Measurements from ENCODE around the gene B4GALT3. TPM values are rescaled to one million over a fixed set of nuclear protein-coding genes. Genes with fewer than 3 reads are reported as not detected.

B4GALT3 gene
- total RNA-seq, 1 donor from 2014 or later = 15.6 TPM

DNA sequence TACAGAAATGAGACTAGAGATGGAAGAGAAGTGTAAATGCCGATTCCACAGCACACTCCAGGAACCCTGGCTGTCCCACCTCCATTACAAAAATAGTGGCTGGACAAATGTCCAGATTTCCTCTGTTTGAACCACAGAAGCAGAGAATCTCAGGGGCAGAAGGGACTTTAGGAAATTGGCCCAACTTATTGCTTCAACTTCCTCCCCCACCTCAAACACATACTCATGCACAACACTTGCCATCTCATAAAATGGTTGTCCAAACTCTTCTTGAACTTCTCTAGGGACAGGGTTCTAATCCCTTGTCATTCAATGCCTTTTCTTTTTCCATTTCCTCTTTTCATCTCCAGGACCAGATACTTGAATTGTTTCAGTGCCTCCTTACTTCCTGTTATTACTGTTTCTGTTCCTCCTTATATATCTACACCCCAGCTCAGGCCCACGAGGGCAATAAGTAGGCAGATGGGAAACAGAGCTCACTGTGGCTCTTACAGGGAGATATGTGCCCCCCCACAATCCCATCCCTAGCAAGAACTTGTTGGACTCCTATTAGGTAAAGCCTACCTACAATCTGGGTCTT lies 8.5 kb upstream of the B4GALT3 start:
- no peak for DNase-seq

DNA sequence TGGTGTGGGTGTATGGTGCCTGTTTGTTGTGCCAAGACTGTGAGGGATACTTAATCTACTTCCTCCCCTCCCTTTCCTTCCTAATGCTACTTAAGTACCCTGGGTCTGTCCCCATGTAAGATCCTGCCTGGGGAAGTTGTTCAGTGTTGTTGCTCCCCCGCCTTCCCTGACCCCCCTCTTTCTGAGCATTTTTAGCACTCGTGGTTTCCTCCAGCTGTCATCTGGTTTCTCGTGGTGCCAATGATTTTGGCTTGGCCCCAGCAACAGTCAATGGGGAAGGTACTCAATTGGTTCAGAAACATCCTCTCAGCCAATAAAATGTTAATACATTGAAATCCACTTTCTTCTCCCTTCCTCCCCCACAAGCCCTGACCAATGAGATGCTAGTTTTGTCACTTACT lies 8.0 kb upstream of the B4GALT3 start:
- DNase-seq = peak; percentile 93

DNA sequence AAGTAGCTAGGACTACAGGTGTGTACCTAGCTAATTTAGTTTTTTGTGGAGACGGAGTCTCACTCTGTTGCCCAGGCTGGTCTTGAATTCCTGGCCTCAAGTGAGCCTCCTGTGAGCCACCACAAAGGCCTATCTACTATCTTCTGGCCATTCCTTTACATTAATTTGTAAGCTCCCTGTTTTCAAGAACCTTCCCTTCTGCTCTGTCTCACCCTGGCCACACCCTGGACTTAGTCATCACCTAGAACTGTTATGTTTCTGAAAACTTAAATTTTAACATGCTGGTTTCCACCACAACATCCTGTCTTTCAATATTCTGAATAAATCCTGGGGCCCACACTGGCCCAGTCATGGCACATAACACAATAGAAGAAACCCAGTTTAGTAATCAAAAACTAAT lies 4.9 kb upstream of the B4GALT3 start:
- DNase-seq = no peak

DNA sequence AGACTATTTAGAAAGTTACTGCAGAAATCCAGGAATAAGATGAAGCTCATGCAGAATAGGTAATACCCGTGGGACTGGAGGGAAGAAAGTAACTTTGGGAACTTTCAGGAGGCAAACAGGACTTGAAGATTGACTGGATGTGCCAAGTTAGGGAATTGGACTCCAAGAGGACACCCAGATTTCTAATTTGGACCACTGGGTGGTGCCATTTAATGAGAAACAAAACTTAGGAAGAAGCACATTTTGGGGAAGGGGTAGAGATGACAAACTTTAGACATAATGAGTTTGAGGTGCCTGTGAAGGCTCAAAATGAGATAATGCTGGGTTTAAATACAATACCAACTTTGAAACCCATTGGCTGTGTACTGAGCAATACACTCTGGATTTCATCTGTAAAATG lies 3.3 kb upstream of the B4GALT3 start:
- no peak for DNase-seq

DNA sequence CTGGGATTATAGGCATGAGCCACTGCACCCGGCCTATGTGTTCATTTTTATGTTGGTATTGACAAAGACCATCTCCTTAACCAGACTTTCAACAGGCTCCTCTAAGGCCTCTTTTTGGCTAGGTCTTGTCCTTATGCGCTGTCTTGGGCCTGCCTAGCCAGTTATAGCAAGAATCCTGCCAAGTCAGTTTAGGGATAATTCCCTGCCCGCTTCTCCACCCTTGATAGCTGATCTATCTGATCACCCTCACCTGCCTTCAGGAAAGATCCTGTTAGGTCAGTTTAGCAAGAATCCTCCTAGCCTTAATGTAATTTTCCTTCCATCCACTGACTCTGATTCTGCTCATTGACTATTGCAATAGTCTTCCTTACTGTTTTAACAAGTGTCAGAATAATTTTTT lies 2.4 kb upstream of the B4GALT3 start:
- DNase-seq = no peak

DNA sequence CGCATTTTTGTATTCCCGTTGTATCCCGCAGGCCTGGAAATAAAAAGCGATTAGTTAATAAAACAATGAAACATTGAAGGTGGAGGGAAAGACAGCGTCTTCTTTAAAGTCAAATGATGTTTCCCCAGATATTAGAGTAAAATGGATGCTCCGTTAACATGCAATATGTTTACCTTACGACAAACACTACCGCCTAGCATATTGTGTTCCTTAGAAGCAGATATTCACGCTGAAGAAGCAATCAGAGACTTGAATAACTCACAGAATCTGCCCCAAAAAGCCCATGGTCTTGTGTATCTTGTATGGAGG lies 583 bp upstream of the B4GALT3 start:
- DNase-seq = no peak

DNA sequence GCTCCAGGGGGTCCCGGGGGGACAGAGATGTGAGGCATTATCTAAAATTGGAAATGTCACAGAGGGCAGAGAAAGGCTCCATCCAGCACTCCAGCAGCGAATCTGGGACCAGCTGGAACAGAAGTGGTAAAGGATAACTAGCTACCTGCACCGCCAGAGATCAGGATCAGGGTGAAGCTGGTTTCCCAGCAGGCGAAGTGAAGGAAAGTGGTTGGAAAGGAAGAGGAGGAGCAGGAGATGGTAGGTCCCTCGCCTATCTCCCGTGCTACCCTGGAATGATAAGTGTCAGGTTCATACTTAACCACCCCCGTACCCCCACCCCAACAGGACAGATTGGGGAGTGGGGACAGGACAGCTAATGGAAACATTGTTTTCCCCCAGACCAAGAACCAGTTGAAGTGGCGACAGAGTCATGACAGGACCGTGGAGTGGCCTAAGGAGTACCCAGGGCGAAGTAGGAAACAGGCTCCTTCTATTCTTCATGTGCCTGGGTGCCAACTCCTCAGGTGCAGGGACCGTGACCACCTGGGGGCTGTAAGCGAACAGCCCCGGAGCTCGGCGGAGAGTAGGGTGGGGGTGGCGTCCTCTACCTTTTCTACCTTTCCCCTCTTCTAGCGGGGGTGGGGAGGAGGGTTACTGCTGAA lies 717 bp downstream of the B4GALT3 start:
- no peak for DNase-seq

DNA sequence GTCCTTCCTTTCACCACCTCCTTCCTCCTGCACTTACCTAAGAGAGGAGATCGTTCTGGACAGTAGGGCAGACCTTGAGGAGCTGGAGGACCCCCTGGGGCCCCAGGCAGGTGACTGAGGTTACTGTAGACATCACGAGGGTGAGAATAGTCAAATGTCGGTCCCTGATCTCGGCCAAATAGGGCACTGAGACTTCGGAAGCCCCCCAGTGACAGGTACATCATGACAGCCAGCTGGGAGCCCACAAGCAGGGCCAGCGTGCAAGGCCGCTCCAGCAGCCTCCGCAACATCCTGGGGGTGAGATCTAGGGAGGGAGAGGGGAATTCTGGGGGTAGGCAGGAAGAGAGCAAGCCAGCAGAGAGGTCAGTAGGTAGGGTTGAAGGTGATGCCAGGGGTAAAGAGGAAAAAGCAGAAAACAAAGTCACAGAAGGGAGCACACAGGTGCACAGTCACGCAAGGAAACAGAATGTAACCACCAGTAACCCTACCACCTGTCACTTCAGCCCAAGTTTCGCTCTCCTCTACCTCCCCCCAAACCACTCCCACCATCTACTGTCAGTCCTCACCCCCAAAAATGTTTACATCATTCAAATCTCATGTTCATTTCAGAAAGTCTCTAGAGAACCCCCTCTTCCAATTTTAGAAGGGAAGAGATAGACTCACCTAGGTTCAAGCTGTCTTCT lies 1.4 kb downstream of the B4GALT3 start:
- DNase-seq = no peak

DNA sequence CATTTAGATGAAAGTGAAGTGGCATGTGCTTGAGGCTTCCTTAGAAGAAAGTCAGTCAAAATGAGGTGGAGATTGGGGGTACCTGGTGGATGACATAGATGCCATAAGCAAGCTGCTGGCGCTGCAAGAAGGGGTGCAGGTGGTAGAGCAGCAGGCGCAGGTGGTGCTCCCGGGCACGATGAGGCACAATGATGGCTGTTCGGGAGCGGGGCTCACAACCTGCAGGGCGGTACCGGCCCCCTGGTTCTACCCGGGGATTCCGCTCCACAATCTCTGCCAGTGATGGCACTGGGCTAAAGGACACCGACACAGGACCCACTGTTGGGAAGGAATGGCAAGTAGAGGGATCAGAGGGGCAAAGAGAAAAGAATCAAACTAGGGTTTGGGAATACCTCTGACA lies 2.4 kb downstream of the B4GALT3 start:
- DNase-seq = no peak

DNA sequence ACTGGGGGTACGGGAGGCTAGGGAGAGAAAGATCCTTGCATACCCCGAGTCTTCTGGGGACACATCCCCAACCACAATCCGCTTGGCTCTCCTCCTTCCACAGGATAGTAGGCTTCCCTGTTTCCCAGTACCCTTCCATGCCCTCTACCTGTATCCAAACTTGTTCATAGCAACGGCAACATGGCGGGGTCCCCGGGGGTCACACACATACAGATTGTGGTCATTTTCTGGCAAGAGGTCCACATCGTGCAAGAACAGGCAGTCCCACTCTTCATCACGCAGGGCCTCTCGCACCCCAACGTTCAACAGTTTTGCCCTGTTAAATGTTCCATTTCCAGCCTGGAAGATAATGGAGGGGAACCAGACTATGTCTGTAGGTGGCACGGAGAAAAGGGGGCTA lies 3.6 kb downstream of the B4GALT3 start:
- no peak for DNase-seq

DNA sequence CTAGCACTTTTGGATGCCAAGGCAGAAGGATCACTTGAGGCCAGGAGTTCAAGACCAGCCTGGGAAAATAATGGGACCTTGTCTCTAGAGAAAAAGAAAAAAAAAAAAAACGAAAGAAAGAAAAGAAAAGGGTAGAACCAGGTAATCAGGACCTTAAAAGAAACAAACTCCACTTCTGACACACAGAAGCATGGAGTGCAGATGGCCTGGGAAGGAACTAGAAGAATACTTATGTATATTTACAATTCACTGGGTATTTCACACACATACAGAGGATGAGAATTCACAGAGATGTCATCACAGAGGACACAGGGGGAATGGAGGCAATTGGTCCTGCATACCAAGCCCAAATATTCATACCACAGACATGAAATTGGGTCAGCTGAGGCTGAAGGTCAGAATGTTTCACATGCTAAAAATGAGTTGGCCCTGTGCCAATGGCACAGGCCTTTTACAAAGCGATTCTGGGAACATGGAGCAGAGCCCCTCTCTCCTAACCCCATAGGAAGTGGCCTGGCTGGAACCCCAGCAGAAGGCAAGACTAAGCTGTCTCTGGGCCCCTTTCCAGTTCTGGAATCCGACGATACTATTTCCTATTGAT lies 4.4 kb downstream of the B4GALT3 start:
- DNase-seq = peak; percentile 48

DNA sequence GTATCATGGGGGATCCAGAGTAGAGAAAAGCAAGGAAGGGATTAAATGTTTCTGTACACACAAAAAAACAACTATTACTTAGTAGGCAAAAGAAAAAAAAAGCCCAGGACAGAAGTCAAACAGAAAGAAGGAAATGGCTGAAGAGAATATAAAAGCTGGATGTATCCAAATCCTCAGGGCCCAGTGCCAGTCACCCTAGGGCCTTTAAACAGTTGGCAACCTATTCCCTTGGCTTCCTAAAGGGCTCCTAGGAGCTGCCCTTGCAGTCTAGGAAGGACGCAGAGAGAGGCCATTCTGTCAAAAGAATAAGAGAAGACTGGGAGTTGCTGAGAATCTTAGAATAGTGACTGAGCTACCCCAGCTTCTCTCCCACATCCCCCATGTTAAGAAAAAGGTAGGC lies 5.0 kb downstream of the B4GALT3 start:
- no peak for DNase-seq

DNA sequence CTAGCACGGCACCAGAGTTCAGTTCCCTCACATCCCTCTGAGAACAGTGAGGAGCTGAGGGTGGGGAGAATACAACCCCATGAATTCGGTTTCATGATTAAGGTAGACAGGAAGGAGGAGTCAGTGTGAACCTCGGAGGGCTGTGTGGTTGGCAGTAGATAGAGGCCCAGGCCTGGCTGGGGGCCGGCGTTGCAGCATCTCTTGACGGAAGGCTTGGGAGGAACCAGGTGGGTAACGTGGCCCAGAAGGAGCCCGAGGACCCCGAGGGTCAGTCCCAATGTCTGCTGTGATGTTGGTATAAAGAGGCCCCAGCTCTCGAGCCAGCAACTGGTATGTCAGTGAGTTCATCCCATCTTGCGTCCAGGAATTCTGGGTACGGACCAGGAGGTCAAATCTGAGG lies 5.6 kb downstream of the B4GALT3 start:
- DNase-seq = no peak

DNA sequence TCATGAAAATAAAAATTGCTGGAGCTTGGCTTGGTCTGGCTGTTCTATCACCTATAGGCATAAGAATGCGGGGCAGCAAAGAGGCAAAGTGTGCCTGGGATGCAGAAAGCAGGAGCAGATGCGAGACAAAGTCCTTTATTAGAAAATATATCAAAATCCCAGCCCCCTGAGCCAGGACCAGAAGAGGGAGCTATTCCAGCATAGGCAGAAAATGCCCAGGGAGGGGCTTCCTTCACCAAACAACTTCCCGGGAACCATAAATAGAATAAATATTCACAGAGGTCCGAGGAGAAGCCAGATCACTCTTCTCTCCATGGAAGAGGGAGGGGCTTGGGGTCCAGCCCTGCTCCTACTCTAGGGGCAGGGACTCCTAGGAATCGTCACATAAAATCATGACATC lies 6.1 kb downstream of the B4GALT3 start:
- DNase-seq = no peak

DNA sequence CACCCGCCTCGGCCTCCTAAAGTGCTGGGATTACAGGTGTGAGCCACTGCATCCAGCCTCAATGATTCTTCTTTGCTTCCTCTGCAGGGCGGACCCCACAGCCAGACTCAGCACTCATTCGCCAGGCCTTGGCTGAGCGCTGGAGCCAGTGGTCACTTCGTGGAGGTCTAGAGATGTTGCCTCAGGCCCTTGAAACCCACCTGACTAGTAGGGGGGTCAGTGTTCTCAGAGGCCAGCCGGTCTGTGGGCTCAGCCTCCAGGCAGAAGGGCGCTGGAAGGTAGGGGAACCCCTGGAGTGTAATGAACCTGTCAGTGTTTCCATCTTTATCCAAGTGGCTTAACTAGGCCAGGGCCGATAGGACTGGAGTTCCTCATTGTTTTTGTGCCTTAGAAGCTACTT lies 8.4 kb downstream of the B4GALT3 start:
- no peak for DNase-seq

DNA sequence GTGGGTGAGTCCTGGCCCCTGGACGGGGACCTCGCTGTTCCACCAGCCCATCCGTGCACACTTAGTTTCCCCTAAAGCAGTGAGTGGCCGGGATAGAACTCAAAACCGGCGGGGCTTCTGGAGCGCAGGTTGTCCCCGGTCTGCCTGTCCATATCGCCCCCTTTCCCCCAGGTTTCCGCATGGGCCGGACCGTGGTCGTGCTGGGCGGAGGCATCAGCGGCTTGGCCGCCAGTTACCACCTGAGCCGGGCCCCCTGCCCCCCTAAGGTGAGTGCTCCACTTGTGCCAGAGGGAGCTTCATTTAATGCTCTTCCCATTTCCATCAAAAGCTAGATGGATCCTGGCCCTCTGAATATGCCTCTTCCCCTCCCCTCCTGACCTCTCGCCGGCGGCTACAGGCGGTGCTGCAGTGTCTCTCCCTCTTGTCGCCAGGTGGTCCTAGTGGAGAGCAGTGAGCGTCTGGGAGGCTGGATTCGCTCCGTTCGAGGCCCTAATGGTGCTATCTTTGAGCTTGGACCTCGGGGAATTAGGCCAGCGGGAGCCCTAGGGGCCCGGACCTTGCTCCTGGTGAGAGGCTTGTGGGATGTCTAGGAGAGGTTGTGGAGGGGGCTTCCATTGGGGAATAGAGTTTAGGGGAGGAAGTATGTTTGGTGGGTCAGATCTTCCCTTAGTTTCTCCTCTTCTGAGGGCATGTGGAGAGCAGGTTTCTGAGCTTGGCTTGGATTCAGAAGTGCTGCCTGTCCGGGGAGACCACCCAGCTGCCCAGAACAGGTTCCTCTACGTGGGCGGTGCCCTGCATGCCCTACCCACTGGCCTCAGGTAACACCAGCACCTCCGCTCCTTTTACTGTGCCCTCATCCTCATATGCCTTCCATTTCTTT lies 10.4 kb downstream of the B4GALT3 start:
- DNase-seq = no peak

DNA sequence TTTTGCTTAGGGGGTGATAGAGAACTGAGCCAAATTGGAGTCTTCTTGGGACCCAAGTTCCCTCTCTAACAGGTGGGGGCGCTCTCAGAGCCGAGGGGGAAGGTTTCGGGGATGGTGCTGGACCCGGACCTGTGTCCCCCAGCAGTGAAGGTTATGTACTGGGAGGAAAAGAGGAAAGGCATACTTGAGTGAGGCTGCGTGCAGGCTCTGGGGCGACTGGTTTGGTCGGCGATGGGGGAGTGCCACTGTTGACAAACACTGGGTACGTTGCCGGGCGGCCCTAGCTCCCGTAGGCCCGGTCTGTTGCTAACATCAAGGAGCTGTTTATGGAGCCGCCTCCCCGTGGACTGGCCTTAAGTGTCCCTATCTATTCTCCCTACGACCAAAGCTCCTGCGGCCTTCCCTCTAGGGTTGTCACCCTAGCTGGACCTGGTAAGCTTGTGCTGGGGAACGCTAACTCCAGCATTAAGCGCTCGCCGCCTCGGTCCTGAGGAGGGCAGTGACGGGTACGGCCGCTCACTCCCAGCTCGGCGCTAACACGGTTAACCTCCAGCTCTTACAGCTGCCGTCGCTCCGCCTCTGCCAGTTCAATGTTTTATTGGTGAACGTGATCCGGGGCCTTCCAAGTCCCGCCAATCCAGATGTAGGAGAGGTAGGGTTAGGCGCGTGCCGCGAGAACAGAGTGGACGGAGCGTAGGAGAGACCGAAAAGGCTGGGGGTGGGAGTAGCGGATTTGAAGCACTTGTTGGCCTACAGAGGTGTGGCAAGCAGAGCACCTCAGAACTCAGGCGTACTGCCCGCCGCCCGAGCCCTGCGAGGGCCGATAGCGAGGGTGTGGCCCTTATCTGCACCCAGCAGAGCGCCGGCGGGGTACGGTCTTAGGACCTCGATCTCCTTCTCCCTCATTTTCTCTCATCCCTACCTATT lies 11.3 kb downstream of the B4GALT3 start, which contains the start of gene PPOX:
PPOX (plus strand) TSS at position 685 of the 927 bp plus-strand sequence. CDS start 422 bp downstream, outside the sequence.
- peak; percentile 98 for DNase-seq

DNA sequence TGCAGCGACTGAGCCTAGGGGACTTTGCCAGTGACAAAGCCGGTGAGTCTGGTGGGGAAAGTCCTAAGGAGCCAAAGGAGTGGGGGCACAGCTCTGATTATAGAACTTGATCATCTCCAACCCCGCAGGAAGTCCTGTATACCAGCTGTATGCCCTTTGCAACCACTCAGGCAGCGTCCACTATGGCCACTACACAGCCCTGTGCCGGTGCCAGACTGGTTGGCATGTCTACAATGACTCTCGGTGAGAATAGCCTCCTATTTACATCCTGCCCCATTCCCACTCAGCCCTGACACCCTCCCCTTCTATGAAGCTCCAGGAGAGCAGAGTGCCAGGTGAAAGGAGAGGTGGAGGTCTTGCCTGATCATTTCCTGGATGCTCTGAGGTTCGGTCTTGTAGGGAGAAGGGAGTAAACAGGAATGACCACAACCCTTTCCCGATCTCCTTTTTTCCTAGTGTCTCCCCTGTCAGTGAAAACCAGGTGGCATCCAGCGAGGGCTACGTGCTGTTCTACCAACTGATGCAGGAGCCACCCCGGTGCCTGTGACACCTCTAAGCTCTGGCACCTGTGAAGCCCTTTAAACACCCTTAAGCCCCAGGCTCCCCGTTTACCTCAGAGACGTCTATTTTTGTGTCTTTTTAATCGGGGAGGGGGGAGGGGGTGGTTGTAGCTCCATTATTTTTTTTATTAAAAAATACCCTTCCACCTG lies 12.3 kb downstream of the B4GALT3 start:
- DNase-seq = no peak

DNA sequence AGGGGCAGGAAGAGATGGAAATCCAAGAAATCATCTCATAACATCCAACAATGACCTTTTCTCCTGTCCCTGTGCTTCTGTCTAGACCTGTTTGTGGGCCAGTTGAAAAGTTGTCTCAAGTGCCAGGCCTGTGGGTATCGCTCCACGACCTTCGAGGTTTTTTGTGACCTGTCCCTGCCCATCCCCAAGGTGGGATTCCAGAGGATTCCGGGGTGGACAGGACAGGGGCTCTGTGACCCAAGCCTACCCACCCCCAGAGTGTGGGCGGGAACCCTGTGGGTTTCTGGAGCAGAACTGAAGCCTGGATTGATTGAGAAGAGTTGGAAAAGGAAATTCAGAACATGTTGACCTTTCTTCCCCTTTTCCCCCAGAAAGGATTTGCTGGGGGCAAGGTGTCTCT lies 13.5 kb downstream of the B4GALT3 start:
- DNase-seq = no peak

DNA sequence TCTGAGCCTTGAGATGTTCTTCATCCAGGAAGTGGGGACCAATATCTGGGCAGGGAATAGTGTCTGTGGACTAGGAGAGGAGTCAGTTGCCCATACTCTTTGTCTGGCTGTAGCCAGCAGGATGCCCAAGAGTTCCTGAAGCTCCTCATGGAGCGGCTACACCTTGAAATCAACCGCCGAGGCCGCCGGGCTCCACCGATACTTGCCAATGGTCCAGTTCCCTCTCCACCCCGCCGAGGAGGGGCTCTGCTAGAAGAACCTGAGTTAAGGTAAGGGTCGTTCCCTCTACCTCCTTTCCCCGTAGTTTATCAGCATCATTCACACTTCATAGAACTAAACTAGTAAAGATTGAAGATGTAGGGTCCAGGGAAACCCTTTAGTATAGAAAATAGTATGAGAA lies 14.5 kb downstream of the B4GALT3 start:
- no peak for DNase-seq

DNA sequence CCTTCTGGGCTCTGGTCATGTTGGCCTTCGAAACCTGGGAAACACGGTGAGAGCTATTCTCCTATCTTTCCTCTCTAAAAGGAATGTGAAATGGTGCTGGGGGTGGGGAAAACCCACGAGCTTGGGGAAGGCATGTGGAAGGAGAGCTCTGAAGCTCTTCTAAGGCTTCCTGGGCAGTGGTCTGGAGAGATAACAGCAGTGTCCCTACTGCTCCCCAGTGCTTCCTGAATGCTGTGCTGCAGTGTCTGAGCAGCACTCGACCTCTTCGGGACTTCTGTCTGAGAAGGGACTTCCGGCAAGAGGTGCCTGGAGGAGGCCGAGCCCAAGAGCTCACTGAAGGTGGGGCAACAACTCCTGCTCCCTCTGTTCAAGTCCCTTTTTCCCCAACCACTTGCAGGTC lies 15.3 kb downstream of the B4GALT3 start:
- DNase-seq = no peak

Data from skin of body (tissue), 2 donors.